ENCODE results near the gene ZNF83.

The ZNF83 gene

GRCh38 chr19:52566588-52566987 is 71.6 kb downstream of the ZNF83 start:
- DNase-seq: no peak

- no peak for DNase-seq
Observed at GRCh38 chr19:52566121-52566520, 72.0 kb downstream of the ZNF83 start.

Data from CD4-positive, alpha-beta T cell treated with Interleukin-17A for 1 hour (primary cell).